Measurements from ENCODE around the gene GFPT2.

Gene GFPT2

DNA sequence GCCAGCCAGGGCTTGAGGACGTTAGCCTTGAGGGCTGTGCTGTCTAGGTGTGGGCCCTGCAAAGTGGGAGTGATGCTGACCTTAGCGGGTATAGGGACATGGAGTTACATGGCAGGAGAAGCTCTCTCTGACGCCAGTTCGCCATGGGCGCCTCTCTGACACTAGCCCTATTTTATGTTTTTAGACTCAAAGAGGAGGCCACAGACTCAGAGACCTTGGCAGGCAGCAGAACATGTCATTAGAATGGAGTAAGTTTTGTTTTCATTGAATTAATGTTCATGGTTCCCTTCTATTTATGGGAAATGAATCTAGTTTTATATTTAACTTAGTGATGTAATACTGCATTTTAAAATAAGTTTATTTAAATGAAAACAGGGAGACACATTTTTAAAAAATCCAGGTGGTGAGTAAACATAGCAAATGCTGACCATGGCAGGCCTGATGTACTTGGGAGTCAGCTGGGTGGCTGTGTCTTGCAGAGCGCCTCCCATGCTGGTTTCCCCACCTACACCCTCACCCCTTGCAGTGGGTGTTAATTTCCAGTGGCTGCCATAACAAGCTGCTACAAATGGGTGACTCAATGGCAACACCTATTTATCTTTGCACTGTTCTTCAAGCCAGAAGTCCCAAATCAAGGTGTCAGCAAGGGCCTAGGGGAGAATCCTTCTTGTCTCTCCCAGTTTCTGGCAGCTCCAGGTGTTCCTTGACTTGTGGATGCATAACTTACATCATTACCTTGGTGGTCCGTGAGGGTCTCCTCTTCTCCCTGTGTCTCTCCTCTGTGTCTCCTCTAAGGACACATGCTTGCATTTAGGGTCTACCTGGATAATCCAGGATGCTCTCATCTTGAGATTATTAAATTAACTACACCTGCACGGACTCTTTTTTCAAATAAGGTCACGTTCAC lies 25.6 kb upstream of the GFPT2 start:
- no peak for DNase-seq (ENCODE audit: low spot score)

DNA sequence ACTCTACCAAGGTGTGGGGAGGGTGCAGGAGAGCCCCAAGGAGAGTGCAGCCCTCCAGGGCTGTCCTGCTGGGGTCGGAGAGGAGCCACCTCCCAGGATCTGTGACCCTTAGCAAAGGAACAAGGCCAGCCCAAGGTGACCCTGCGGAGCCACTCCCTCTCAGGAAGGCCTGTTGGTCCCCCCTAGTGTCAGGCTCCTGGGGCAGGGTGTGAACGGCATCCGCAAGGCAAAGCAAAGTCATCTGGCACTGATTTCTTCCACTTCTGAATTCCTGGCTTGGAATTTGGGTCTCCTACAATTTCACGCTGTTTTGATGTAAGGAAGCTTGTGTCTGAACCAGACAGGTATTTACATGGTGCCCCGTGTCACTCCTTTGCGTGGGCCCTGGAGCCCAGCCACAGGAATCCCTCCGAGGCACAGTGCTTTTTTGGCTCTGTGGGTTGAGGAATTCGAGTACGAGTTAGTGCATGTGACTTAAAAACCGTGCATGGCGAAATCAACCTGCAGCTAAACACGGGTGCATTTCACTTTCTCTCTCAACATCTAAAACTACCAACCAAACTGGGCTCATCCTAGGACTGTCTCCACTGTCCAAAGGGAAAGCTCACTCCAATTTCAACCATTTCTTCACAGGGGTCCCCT lies 24.5 kb upstream of the GFPT2 start:
- no peak for DNase-seq (ENCODE audit: low spot score)

DNA sequence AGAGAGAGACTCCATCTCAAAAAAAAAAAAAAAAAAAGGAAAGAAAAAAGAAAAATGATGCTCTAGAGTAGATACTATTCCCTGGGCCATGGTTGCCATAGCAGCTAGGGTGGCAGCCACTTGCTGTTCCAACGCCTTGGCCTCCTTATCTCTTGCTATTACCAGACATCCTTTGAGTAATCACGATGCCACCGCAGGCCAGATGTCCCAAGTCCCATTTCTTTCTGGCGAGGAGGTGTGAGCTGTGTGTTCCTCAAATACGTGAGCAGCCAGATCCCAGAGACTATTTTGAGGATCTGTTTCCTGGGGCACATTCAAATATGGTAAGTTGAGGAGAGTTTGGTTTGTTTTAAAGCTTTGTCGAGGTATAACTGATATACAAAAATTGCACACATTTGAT lies 23.4 kb upstream of the GFPT2 start:
- no peak for DNase-seq (ENCODE audit: low spot score)

DNA sequence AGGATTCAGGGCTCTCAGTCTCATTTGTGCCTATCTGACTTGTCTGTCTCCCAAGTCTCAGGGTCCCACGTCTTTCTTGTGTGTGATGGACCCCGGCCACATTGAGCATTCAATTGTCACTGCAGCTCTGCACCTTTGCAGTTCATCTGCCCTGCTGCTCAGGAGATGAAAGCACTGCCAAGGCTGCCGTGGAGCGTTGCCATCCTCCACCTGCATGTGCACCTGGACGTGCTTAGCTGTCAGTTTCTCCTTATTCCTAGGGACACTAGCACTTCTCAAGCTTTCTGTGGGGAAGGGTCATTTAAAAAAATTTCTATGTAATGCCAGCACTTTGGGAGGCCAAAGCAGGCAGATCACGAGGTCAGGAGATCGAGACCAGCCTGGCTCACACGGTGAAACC lies 22.8 kb upstream of the GFPT2 start:
- DNase-seq (ENCODE audit: low spot score): no peak

DNA sequence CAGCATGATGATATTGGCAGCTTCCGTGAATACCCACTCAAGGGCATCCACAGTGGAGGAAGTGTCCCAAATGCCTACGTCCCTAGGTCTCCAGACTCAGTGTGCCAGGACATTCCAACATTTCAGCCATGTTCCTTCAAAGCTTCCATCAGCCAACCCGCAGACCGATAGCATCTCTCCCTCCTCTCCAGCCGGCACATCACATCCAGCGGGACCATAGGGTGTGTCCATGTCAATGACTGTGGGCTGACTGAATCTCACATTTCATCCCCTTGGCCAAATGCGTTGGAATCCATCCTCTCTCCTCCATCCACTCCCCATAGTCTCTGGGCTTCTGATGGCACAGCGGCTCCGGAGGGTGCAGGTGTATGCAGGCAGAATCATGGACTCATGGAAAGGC lies 22.2 kb upstream of the GFPT2 start:
- DNase-seq (ENCODE audit: low spot score): no peak

DNA sequence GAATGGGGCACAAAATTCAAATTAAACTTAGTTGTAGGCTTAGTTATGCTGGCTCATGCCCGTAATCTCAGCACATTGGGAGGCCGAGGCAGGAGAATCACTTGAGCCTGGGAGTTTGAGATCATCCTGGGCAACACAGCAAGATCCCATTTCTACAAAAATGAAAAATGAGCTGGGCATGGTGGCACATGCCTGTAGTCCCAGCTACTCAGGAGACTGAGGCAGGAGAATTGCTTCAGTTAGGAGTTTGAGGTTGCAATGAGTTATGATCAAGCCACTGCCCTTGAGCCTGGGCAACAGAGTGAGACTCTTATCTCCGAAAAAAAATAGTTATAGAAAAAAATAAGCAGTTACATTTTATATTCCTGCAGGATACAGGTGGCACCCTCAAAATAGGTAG lies 20.7 kb upstream of the GFPT2 start:
- DNase-seq (ENCODE audit: low spot score): no peak

DNA sequence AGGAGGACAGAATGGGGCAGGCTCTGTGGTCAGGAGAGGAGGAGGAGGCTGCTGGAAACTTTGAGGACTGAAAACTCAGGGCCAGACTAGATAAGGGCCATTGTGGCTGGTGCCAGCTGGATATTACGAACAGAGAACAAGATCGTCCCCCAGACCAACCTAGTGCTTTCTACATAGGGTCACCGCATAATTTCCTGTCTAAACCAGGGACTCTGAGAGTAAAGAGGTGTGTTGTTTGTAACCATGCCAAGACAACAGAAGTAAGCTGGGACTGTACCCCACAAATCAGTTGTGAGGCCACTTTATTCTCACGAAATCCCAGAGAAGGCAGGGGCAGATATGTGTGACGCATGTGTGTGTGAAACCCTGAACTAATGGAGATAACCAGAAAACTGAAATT lies 20.3 kb upstream of the GFPT2 start:
- no peak for DNase-seq (ENCODE audit: low spot score)

DNA sequence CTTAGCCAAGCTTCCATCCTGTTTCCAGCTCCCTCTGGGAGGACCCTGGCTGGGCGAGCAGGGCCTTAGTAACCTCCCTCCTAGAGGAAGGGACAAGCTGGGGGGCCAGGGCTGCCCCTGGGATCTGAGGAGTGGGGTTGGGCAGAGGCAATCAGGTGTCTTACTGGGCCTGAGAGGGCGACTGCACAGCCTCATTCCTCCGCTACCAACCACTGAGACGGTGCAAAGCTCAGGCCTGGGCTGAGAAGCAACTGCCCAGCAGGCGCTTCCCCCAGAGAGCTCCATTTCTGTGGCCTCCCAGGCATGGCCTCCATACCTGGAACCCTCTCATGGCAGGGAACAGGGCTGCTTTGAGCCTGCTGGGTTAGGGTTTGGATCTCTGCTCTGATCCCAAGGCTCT lies 18.8 kb upstream of the GFPT2 start:
- DNase-seq (ENCODE audit: low spot score): no peak

DNA sequence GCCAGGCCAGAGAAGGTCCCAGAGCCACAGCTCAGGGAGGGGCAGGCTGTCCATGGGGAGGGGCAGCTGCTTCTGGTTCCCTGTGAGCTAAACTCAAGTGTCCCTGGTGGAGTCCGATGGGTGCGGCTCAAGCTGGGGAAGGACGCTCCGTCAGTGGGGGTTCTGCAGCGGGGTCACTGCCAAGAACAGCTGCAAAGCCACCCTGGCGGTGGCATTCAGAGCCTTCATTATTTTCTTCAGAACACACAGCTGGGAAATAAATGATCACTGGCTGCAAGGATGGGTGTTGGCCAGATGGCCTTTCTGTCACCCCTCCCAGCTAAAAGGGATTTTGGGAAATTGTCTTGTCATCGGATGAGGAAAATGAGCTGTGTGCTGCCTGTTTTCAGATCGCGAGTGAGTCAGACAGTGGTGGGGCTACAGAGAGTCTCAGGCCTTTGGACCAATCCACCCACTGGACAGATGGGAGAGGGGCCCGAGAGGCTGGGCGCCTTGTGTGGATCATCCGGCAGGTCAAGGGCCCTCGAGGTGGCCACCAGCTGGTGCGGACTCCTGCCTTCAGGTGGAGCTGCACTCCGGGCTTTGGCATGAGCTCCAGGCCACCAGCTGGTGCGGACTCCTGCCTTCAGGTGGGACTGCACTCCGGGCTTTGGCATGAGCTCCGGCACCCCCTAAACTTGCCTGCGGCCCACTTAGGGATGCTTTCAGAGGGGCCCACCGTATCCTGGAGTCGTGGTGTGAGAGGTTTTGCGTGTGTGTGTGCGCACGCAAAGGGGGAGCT lies 17.9 kb upstream of the GFPT2 start:
- DNase-seq (ENCODE audit: low spot score): no peak

DNA sequence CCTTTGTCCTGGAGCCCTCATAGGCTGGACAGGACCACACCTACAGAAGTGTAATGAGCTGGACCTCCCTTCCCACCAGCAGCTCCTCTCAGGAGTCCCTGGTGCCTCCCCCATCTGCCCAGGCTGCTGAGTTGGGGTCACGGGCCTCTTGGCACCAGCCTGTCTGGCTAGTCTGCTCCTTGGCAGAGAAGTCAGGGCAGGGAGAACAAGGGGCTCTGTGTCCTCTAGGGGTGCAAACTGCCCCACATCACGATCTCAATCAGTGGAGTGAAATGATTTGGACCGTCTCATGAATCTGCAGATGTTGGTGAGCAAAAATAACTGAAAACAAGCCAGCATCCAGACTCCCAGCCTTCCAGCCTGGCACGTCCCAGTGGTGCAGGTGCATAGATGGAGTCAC lies 14.9 kb upstream of the GFPT2 start:
- no peak for DNase-seq (ENCODE audit: low spot score)

DNA sequence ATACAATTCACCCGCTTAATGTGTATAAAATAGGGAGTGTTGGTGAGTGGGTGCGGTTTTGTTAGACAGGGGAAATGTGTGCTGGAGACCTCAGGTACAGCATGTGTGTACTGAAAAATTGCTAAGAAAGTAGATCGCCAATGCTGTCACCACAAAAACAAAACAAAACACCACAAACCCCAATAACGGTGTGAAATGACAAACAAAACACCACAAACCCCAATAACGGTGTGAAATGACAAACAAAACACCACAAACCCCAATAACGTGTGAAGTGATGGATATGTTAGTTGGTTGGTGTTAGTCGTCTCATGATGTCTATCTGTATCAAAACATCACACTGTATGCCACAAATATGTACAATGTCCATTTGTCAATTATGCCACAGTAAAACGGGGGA lies 14.2 kb upstream of the GFPT2 start:
- no peak for DNase-seq (ENCODE audit: low spot score)

DNA sequence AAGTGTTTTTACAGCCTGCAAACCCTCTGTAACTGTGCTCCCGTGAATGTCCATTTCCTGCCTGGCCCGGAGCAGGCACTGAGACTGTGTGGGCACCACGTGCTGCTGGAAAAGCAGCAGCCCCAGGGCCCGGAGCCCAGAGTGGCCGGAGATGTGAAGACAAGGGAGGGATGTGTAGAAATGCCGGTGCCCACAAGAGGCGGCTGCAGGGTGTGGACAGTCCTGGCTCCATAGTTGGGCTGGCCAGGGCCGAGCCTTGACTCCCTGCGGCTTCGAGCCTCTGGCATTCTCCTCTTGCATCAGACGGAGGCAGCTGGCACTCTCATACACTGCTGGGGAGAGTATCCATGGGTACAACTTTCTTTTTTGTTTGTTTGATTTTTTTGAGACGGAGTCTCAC lies 13.2 kb upstream of the GFPT2 start:
- no peak for DNase-seq (ENCODE audit: low spot score)

DNA sequence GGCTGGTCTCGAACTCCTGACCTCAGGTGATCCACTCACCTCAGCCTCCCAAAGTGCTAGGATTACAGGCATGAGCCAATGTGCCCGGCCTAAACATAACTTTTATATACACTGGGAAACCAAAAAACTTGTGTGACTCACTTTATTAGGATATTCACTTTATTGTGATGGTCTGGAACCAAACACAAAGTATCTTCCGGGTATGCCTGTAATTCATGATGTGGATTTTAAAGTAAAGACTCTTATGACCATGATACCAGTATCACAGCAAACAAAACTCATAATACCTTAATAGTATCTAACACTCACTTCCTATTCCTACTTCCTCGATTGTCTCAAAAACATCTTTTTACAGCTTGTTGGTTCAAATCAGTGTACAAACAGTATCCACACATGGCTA lies 12.7 kb upstream of the GFPT2 start:
- DNase-seq (ENCODE audit: low spot score): no peak

DNA sequence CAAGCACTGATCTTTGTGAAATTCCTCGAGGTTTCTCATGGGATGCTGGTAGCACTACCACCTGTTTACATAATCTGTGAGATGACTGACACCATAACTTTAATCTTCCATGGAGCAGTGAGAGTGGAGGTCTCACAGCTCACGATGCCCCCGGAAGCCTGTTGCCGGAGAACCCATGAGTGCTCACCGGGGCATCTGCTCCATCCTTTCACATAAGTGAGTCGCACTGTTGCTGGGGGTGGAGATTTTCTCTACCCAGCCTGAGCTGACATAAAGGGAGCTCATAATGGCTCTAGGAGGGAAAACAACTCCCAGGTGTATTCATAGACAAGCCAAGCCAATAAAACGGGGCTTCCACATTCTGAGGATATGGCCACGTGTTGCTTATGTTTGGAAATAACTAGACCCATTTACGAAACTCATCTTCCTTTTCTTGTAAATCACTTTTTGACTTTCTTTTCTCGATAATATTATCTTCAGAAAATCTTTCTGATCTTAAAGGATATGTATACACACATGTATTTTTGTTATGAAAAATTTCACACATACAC lies 11.2 kb upstream of the GFPT2 start:
- DNase-seq (ENCODE audit: low spot score): no peak

DNA sequence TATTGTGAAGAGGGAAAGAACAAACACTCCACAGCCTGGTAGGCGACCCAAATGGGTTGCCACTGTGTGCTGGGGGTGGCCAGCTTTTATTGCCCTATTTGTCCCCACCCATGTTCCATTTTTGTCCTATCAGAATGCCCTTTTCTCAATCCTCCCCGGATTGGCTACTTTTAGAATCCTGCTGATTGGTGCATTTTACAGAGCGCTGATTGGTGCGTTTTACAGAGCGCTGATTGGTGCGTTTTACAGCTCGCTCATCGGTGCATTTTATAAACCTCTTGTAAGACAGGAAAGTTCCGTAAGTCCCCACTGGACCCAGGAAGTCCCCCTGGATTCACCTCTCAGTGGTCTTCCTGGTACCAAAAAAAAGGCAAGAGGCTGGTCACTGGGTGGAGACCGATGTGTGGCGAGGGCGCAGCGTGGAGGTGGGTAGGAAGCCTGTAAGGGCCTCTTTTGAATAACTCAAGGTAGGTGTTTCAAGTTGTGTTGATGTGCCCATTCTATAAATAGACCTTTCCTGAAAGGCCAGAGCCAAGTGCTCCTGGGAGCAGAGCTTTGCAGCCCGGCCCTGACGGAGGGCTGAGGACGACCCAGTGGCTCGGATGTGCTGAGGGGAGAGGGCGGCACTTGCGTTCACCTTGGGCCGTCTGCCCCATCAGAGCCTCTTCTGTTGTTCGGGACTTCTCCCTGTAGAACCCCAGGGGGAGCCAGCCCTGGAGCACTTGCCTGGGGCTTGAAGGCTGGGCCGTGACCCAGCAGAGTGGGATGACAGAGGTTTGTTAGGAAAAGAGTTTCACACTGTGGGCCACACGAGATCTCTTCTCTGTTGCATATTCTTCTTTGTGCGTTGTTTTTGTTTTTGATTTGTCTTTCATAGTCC lies 7.2 kb upstream of the GFPT2 start:
- DNase-seq (ENCODE audit: low spot score): no peak

DNA sequence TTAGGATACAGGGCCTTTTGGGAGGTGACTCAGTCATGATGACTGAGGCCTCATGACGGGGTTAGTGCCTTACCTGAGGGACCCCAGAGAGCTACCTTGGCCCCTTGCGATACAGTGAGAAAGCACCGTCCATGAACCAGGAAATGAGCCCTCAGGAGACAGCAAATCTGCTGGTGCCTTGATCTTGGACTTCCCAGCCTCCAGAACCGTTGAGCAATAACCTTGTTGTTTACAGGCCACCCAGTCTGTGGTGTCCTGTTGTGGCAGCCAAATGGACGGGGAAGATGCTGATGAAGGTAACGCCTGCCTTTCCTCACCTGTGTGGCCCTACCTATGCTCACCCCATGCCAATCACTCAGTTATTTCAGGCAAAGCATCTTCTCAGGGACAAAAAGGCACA lies 5.6 kb upstream of the GFPT2 start:
- DNase-seq (ENCODE audit: low spot score): no peak

DNA sequence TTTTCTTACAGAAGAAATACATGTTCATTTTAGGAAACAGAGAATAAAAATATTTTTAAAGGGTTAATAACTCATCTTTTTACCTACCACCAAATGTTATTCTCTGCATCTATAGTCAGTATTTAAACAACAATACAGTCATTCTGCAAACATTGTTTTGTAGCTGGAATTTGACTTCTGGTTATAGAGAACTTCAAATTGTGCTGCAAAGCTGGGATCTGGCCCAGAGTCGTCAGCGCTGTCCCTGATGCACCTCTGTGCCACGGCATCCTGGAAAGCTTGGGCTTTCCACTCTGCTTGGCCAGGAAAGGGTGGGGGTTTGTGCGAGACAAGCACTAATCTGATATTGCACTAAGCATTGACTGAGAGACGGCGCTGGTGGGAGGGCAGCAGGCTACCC lies 5.0 kb upstream of the GFPT2 start:
- DNase-seq (ENCODE audit: low spot score): no peak

DNA sequence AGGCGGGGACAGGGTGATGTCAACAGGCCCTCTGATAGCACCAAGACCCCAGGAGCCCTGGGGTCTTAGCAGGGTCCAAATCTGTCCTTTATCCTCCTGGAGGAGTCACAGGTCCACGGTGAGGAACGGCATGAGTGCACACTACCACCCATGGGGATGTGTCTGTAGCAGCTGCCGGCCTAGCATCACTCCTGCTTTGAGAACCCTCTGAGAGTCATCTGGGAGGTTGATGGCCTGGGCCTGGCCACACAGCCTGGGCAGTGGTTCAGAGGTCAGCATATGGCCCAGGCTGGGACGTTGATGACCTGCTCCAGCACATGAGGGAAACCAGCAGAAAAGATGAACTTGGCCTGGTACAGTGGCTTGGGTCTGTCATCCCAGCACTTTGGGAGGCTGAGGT lies 1.8 kb upstream of the GFPT2 start:
- DNase-seq (ENCODE audit: low spot score): no peak

DNA sequence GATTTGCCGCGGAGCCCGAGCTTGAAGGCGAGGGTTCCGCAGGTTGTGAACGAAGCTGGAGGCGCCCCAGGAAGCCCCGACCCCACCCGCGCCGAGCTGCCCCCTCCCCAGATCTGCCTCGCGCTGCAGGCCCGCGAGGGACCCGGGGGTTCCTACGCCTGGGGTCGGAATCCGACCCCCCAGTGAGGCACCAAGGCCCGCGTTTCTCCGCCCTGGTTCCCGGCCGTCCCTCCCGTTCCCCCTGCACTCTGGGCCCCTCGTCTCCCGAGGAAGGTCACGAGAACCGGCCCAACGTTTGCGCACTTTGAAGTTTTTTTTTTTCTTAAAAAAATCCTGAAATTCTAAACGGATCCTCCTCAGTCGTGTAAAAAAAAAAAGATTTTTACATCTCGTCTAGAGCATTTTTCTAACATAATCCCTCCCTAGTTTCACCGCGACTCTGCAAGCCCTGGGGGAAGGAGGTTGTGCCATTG lies 880 bp upstream of the GFPT2 start:
- no peak for DNase-seq (ENCODE audit: low spot score)

DNA sequence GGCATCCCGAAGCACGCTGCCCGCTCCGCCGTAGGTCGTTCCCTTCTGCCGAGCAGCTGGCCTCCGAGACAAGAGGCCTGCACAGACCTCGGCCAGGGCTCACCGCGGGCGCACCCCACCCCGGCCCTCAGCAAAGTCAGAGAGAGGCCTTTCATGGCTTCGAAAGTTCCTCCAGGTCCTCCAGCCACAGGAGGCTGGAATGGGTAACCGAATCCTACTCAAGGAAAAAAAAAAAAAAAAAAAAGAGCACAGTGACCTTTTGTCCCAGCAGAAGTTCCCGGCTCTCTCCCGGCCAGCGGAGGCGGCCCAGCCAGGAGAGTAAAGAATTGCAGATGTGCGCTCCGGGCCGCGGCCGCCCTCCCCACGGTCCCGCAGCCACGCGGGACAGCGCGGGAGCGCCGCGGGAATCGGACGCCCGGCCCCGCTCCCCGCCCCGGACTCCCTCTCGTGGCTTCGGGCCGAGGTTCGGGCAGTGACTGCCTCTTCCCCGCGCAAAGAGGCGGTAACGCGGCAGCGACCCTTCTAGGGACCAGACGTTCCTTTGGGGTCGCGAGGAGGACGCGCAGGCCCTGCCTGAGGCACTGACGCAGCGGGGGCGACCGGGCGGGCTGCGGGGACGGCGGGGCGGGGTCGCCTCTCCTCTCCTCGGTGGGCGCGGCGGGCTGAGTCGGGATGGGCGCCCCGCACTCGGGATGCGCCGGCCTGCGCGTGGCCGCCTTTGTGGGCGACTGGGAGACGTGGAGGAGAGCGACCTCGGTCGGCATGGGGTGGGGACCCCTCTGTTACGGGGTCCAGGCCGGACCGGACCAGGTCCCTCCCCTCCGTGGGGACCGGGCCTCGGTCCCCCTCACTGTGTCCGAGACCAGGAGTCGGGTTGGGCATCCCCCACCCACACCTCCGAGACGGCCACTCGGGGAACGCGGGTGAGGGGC lies 754 bp downstream of the GFPT2 start:
- no peak for DNase-seq (ENCODE audit: low spot score)
